Transverse colon (tissue), 4 donors: ENCODE results near the gene NYNRIN. TPM values are rescaled to one million over a fixed set of nuclear protein-coding genes. Genes with fewer than 3 reads are reported as not detected.

Experiments
- DNase-seq: peaks from one replicate; pipeline ENCODE4 v3.0.0-alpha.2; 2019
- H3K27ac ChIP-seq, 4 donors: fragments of 200-600 bp; sonication (generic); 2 replicates each; pipeline ENCODE4 v1.5.1; 2016 to 2018; ENCODE audit warnings: inconsistent platforms in 4 of 4
- H3K27me3 ChIP-seq: fragments of 200-600 bp; sonication (generic); 2 replicates; pipeline ENCODE4 v1.5.1; 2017; ENCODE audit warnings: inconsistent platforms
- H3K36me3 ChIP-seq, 4 donors: fragments of 200-600 bp; sonication (generic); 2 replicates each; pipeline ENCODE4 v1.5.1; 2017 to 2019; ENCODE audit warnings: inconsistent platforms in 4 of 4
- H3K4me1 ChIP-seq, 4 donors: fragments of 200-600 bp; sonication (generic); 2 replicates each; pipeline ENCODE4 v1.5.1; 2017 to 2020; ENCODE audit warnings: inconsistent platforms in 4 of 4
- H3K4me3 ChIP-seq, 4 donors: fragments of 200-600 bp; sonication (generic); 1 replicate in 1 of 4; 2 replicates in 3 of 4; pipeline versions ENCODE4 v1.5.1 to v1.6.1; 2017 to 2019; ENCODE audit warnings: inconsistent platforms in 4 of 4
- H3K9me3 ChIP-seq, 2 donors: fragments of 200-600 bp; sonication (generic); 2 replicates each; pipeline ENCODE4 v1.5.1; 2017 to 2019; ENCODE audit warnings: inconsistent platforms in 2 of 2
- EP300 ChIP-seq: sonication (generic); formaldehyde crosslinking; IDR thresholded peaks from one replicate; pipeline ENCODE4 v1.6.1; 2017; ENCODE audit warnings: antibody characterized with exemption, low read depth
- POLR2A ChIP-seq: fragments of 450-650 bp; IDR thresholded peaks from one replicate; pipeline ENCODE4 v1.6.1; 2016; ENCODE audit warnings: antibody characterized with exemption, mild to moderate bottlenecking, moderate library complexity
- POLR2AphosphoS5 ChIP-seq, 3 donors: sonication (generic); formaldehyde crosslinking; IDR thresholded peaks; one replicate each; pipeline ENCODE4 v1.6.1; 2016; ENCODE audit warnings: antibody characterized with exemption in 3 of 3
- WGBS, 2 donors: methylation state at CpG; one replicate each; pipeline ENCODE4 v1.1.5; 2018; ENCODE audit warnings: low coverage in 1 of 2; 5-methylcytosine and 5-hydroxymethylcytosine counted together
- in situ Hi-C, 4 donors: fragments of 200-750 bp; cut with MboI; loops; one replicate each; pipeline versions ENCODE4 v1.15.0 to v1.15.1; 2017; ENCODE audit warnings: low sequenced_read_pairs in 3 of 4, low pct_ligation_motif_present in 1 of 4, low pct_unique_long_range_greater_than_20kb in 1 of 4
- intact Hi-C: fragments of 100-400 bp; cut with DNase I; formaldehyde crosslinking; loops from one replicate; pipeline ENCODE4 v1.15.1; 2023; ENCODE audit warnings: low total_unique reads
- small RNA-seq, 4 donors: library from RNA; depleted of rRNA; stranded (forward); fragments of <200 nt; gene quantifications; one replicate each; pipeline ENCODE3, GENCODE V24; 2016
- total RNA-seq, 4 donors: library from RNA; depleted of rRNA; stranded (reverse); fragments of >200 nt; gene quantifications; one replicate each; pipeline ENCODE4 v1.1.0, GENCODE V29; 2016
- TF ChIP-seq, protein P1 (sequence below), 5 experiments: fragments of 200-600 bp in 3 of 5; fragments of 450-650 bp in 2 of 5; sonication (generic) in 3 of 5; IDR thresholded peaks; 1 replicate in 2 of 5; 2 replicates in 3 of 5; pipeline ENCODE4 v1.5.1; 2016 to 2017; ENCODE audit warnings: antibody characterized with exemption in 5 of 5, inconsistent platforms in 3 of 5, mild to moderate bottlenecking in 2 of 5, moderate library complexity in 1 of 5

NYNRIN gene
- total RNA-seq, 4 donors from 2014 or later = 2.6 to 11.4 (median 9.0) TPM

DNA sequence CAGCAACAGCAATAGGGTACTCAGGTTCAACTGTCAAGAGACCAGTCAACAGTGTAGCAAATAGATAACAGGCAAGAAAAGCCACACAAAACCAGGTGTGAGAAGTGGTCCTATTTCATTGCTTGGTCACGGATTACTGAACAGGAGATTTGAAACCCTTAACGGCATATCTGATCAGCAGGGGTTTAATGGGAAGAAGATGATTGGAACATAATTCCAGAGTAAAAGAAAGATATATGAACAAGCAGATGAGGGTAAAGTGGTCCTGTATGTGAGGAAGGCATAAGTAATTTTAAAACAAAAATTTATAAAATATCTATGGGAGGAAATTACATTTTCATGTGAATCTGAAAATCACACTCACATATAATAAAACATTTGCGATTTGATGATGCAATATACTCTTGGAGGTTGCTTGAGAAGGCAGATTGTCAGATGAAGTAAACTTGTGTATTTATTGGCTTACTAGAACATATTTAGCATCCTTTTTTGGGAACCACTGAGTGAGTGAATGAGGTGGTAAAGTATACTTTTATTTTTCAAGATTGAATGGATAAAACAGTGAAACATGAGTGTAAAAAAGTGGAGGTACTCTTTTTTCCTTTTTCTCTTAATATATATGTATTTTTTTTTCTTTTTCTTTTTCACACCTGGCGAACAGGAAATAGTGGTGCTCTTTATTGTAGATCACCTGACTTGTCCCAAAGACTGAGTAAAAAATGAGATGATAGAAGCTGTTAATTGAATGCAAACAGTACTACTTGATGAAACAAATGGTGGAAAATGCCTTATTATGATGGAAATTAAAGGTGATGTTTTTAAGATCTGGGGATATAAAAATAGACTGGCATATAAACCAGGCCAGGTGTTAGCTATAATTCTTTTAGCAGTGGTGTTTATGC, 65.3 kb downstream of the NYNRIN start:
- H3K36me3 ChIP-seq = no peaks in the 10 kb centered on the region
- no peaks in the 10 kb centered on the region for H3K4me1 ChIP-seq
- no peak for DNase-seq
- TF ChIP-seq POLR2AphosphoS5 (IDR thresholded peaks at IDR 0.05) = no peak
- TF ChIP-seq EP300 = no peak
- TF ChIP-seq, protein P1, sequence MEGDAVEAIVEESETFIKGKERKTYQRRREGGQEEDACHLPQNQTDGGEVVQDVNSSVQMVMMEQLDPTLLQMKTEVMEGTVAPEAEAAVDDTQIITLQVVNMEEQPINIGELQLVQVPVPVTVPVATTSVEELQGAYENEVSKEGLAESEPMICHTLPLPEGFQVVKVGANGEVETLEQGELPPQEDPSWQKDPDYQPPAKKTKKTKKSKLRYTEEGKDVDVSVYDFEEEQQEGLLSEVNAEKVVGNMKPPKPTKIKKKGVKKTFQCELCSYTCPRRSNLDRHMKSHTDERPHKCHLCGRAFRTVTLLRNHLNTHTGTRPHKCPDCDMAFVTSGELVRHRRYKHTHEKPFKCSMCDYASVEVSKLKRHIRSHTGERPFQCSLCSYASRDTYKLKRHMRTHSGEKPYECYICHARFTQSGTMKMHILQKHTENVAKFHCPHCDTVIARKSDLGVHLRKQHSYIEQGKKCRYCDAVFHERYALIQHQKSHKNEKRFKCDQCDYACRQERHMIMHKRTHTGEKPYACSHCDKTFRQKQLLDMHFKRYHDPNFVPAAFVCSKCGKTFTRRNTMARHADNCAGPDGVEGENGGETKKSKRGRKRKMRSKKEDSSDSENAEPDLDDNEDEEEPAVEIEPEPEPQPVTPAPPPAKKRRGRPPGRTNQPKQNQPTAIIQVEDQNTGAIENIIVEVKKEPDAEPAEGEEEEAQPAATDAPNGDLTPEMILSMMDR (IDR thresholded peaks at IDR 0.05) = no peak
- no peak for TF ChIP-seq POLR2A
- WGBS, 2 donors = 59 to 67% methylated on average over 4 of the region's 4 CpGs
- H3K4me3 ChIP-seq = no peak overlapping the region
- H3K27ac ChIP-seq = no peak overlapping the region
- no peaks in the 10 kb centered on the region for H3K9me3 ChIP-seq
- intact Hi-C loops = no loop called here
- no peaks in the 10 kb centered on the region for H3K27me3 ChIP-seq
- in situ Hi-C loops = no loop called here

DNA sequence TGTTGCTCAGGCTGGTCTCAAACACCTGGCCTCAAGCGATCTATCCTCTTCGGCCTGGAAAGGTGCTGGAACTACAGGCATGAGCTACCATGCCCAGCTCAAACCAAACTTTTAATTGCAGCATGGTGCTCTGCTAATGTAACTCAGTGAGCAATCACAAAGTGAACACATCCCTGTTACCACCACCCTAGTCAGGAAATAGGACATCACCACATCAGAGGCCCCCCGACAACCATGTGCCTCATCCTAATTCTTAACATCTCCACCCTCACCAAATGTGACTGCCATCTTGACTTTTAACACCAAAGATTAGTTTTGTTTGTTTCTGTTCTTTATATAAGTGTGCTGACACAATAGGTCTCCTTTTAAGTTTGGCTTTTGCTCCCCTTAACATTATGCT, 66.6 kb downstream of the NYNRIN start:
- no peak overlapping the region for H3K27ac ChIP-seq
- WGBS, 2 donors = 94 to 100% methylated on average over 2 to 3 of the region's 3 CpGs
- H3K36me3 ChIP-seq = no peaks in the 10 kb centered on the region
- in situ Hi-C loops (no loop called here), intact Hi-C loops (no loop called here)
- DNase-seq = no peak
- no peak overlapping the region for H3K4me3 ChIP-seq
- no peaks in the 10 kb centered on the region for H3K9me3 ChIP-seq
- no peaks in the 10 kb centered on the region for H3K27me3 ChIP-seq
- no peaks in the 10 kb centered on the region for H3K4me1 ChIP-seq
- TF ChIP-seq, protein P1 (IDR thresholded peaks at IDR 0.05) = no peak
- TF ChIP-seq EP300 = no peak
- no peak for TF ChIP-seq POLR2A
- no peak for TF ChIP-seq POLR2AphosphoS5 (IDR thresholded peaks at IDR 0.05)

DNA sequence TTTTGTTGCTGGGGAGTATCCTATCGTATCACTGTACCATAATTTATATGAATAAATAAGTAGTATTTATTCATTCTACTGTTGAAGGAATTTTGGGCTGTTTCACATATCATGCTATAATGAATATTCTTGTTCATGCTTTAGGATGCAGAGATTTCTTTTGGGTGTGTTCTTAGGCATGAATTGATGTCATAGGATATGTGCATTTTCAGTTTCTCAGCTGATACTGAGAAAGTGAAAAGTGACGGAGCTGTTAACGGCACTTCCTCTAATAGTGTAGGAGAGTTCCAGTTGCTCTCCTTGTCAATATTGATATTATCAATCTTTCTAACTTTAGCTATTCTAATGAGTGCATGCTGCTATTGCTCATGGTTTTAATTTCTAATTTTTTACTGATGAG, 67.0 kb downstream of the NYNRIN start:
- Histone ChIP-seq H3K4me3 (no peak overlapping the region), H3K36me3 (no peaks in the 10 kb centered on the region), H3K27me3 (no peaks in the 10 kb centered on the region), H3K4me1 (no peaks in the 10 kb centered on the region), H3K9me3 (no peaks in the 10 kb centered on the region), H3K27ac (no peak overlapping the region)
- intact Hi-C loops (no loop called here), in situ Hi-C loops (no loop called here)
- TF ChIP-seq POLR2AphosphoS5 (IDR thresholded peaks at IDR 0.05) = no peak
- TF ChIP-seq EP300 = no peak
- TF ChIP-seq, protein P1 (IDR thresholded peaks at IDR 0.05) = no peak
- no peak for TF ChIP-seq POLR2A
- 95 to 100% methylated on average over 3 of the region's 3 CpGs for WGBS, 2 donors
- DNase-seq = no peak

Small RNA genes lying within 50 kb of the gene (small RNA-seq; reads per million reads assigned to genes)
- gene RF00026 = 0 reads per million in 4 donors

Other genes starting within 250 kb of the NYNRIN start
- 10 to 100 TPM; 44.2 to 81.9 (median 52.4) TPM for gene IRF9, start 237.7 kb upstream of the NYNRIN start, total RNA-seq
- 100 to 1,000 TPM in 1 of 4 donors, 10 to 100 TPM in 3; 11.3 to 112 (median 31.2) TPM for gene REC8, start 226.9 kb upstream of the NYNRIN start, total RNA-seq
- gene IPO4, start 210.2 kb upstream of the NYNRIN start, total RNA-seq = 10 to 100 TPM in 3 of 4 donors, 1 to 10 TPM in 1; 10.0 to 60.5 (median 37.3) TPM
- 100 to 1,000 TPM in 1 of 4 donors, 10 to 100 TPM in 3; 32.9 to 127 (median 63.9) TPM for gene TM9SF1, start 203.6 kb upstream of the NYNRIN start, total RNA-seq
- not detected for gene TSSK4, start 193.3 kb upstream of the NYNRIN start, total RNA-seq
- gene CHMP4A, start 185.5 kb upstream of the NYNRIN start, total RNA-seq = 10 to 100 TPM in 3 of 4 donors, 1 to 10 TPM in 1; 7.0 to 81.3 (median 59.0) TPM
- gene MDP1, start 182.9 kb upstream of the NYNRIN start, total RNA-seq = 100 to 1,000 TPM in 1 of 4 donors, 10 to 100 TPM in 3; 11.1 to 116 (median 40.2) TPM
- 100 to 1,000 TPM in 1 of 4 donors, 10 to 100 TPM in 3; 42.2 to 113 (median 69.9) TPM for gene NEDD8, start 166.6 kb upstream of the NYNRIN start, total RNA-seq
- 10 to 100 TPM in 3 of 4 donors, 1 to 10 TPM in 1; 4.2 to 72.5 (median 46.3) TPM for gene GMPR2, start 166.1 kb upstream of the NYNRIN start, total RNA-seq
- 100 to 1,000 TPM in 1 of 4 donors, 10 to 100 TPM in 3; 26.9 to 120 (median 42.2) TPM for gene TINF2, start 156.4 kb upstream of the NYNRIN start, total RNA-seq
- 10 to 100 TPM in 1 of 4 donors, 1 to 10 TPM in 2, not detected in 1; 1.4 to 96.5 (median 2.2) TPM for gene TGM1, start 135.8 kb upstream of the NYNRIN start, total RNA-seq
- gene RABGGTA, start 127.4 kb upstream of the NYNRIN start, total RNA-seq = 100 to 1,000 TPM in 1 of 4 donors, 10 to 100 TPM in 3; 47.3 to 227 (median 53.0) TPM
- gene DHRS1, start 99.2 kb upstream of the NYNRIN start, total RNA-seq = 100 to 1,000 TPM in 1 of 4 donors, 10 to 100 TPM in 3; 84.2 to 106 (median 94.6) TPM
- gene NOP9, start 99.2 kb upstream of the NYNRIN start, total RNA-seq = 10 to 100 TPM; 18.8 to 20.9 (median 19.3) TPM
- 100 to 1,000 TPM in 1 of 4 donors, 10 to 100 TPM in 2, 1 to 10 TPM in 1; 6.7 to 168 (median 23.6) TPM for gene CIDEB, start 91.0 kb upstream of the NYNRIN start, total RNA-seq
- gene LTB4R2, start 88.9 kb upstream of the NYNRIN start, total RNA-seq = 10 to 100 TPM in 1 of 4 donors, 1 to 10 TPM in 3; 4.4 to 81.5 (median 7.1) TPM
- gene LTB4R, start 87.5 kb upstream of the NYNRIN start, total RNA-seq = 1 to 10 TPM; 1.1 to 8.3 (median 6.2) TPM
- 10 to 100 TPM in 3 of 4 donors, 1 to 10 TPM in 1; 7.9 to 74.8 (median 21.3) TPM for gene ADCY4, start 63.9 kb upstream of the NYNRIN start, total RNA-seq
- gene RIPK3, start 59.0 kb upstream of the NYNRIN start, total RNA-seq = 100 to 1,000 TPM in 1 of 4 donors, 10 to 100 TPM in 3; 19.3 to 156 (median 53.6) TPM
- 10 to 100 TPM; 13.4 to 58.0 (median 20.9) TPM for gene NFATC4, start 30.8 kb upstream of the NYNRIN start, total RNA-seq
- 1 to 10 TPM in 3 of 4 donors, under 1 TPM in 1; 0.79 to 9.7 (median 1.6) TPM for gene CBLN3, start 30.7 kb downstream of the NYNRIN start, total RNA-seq
- gene KHNYN, start 31.0 kb downstream of the NYNRIN start, total RNA-seq = 100 to 1,000 TPM in 2 of 4 donors, 10 to 100 TPM in 2; 65.7 to 129 (median 101) TPM
- 100 to 1,000 TPM in 1 of 4 donors, 10 to 100 TPM in 3; 18.3 to 202 (median 39.3) TPM for gene SDR39U1, start 43.8 kb downstream of the NYNRIN start, total RNA-seq
- not detected for gene CMA1, start 109.3 kb downstream of the NYNRIN start, total RNA-seq
- under 1 TPM in 1 of 4 donors, not detected in 3; 0.82 TPM for gene CTSG, start 177.2 kb downstream of the NYNRIN start, total RNA-seq
- gene GZMH, start 210.7 kb downstream of the NYNRIN start, total RNA-seq = 1 to 10 TPM in 2 of 4 donors, not detected in 2; 1.9 to 4.0 TPM
- gene GZMB, start 235.2 kb downstream of the NYNRIN start, total RNA-seq = 1 to 10 TPM in 2 of 4 donors, not detected in 2; 2.5 to 2.6 TPM